B cell (primary cell): ENCODE results near the gene COG5. TPM values are rescaled to one million over a fixed set of nuclear protein-coding genes. Genes with fewer than 3 reads are reported as not detected.

ENCODE experiments used
- ATAC-seq: fragments of 200-7000 bp; cut with Tn5 transposase; one replicate; pipeline ENCODE4 v1.10.0; 2021; ENCODE audit warnings: low read depth, mild to moderate bottlenecking, moderate number of reproducible peaks, moderate library complexity
- CTCF ChIA-PET: fragments of 350-600 bp; sonication (Branson Sonifier 250); formaldehyde crosslinking; loops from one replicate; lab custom pipeline; 2021; ENCODE audit warnings: antibody characterized with exemption, inconsistent platforms; lab: Charles Lee
- POLR2A ChIA-PET: fragments of 350-600 bp; sonication (Branson Sonifier 250); formaldehyde crosslinking; loops from one replicate; lab custom pipeline; 2021; ENCODE audit warnings: antibody characterized with exemption; lab: Charles Lee
- DNase-seq: peaks from one replicate; pipeline ENCODE4 v3.0.0; 2013
- H2AFZ ChIP-seq: 2 replicates; pipeline ENCODE4 v1.6.1; 2012; ENCODE audit warnings: mild to moderate bottlenecking, low read depth, low read length; ENCODE audit not compliant: insufficient read depth, poor library complexity, severe bottlenecking
- H3K27ac ChIP-seq, 2 donors: 1 replicate in 1 of 2; 2 replicates in 1 of 2; pipeline ENCODE4 v1.5.1; 2012 to 2013; ENCODE audit warnings: low read length in 2 of 2, mild to moderate bottlenecking in 2 of 2, moderate library complexity in 1 of 2
- H3K27me3 ChIP-seq, 4 experiments: fragments of 200-600 bp in 1 of 4; sonication (generic) in 1 of 4; replicated peaks in 1 of 4; 1 replicate in 2 of 4; 2 replicates in 2 of 4; pipeline versions ENCODE4 v1.6.1 to v1.7.0; 2013 to 2016; ENCODE audit warnings: low read length in 3 of 4, mild to moderate bottlenecking in 2 of 4, mixed read lengths in 1 of 4, moderate library complexity in 1 of 4; ENCODE audit not compliant: insufficient read depth in 4 of 4, control insufficient read depth in 3 of 4; ENCODE audit errors: control extremely low read depth in 1 of 4
- H3K36me3 ChIP-seq, 2 experiments: replicated peaks in 1 of 2; 1 replicate in 1 of 2; 2 replicates in 1 of 2; pipeline versions ENCODE4 v1.6.1 to v1.7.1; 2013; ENCODE audit warnings: low read length in 1 of 2; ENCODE audit not compliant: insufficient read depth in 2 of 2, control insufficient read depth in 1 of 2; ENCODE audit errors: control extremely low read depth in 1 of 2, extremely low read depth in 1 of 2
- H3K4me1 ChIP-seq, 2 donors: fragments of 200-600 bp in 1 of 2; sonication (generic) in 1 of 2; 1 replicate in 1 of 2; 2 replicates in 1 of 2; pipeline versions ENCODE4 v1.5.1 to v1.6.1; 2013 to 2017; ENCODE audit warnings: low read length in 2 of 2; ENCODE audit not compliant: control insufficient read depth in 2 of 2, insufficient read depth in 2 of 2
- H3K4me2 ChIP-seq: replicated peaks from 2 replicates; pipeline ENCODE3; 2012; ENCODE audit warnings: mild to moderate bottlenecking, low read depth, low read length; ENCODE audit not compliant: poor library complexity, severe bottlenecking
- H3K4me3 ChIP-seq, 5 experiments: fragments of 200-600 bp in 1 of 5; sonication (generic) in 1 of 5; 1 replicate in 3 of 5; 2 replicates in 2 of 5; pipeline versions ENCODE4 v1.5.1 to v1.7.0; 2011 to 2016; ENCODE audit warnings: low read length in 4 of 5, mild to moderate bottlenecking in 4 of 5, low read depth in 2 of 5, control low read depth in 1 of 5, moderate library complexity in 1 of 5; ENCODE audit not compliant: insufficient read depth in 1 of 5; ENCODE audit errors: control extremely low read depth in 1 of 5, extremely low read depth in 1 of 5
- H3K79me2 ChIP-seq: fragments of 200-600 bp; sonication (generic); one replicate; pipeline ENCODE4 v1.6.0; 2016; ENCODE audit warnings: low read length; ENCODE audit not compliant: control insufficient read depth, insufficient read depth
- H3K9ac ChIP-seq: fragments of 200-600 bp; sonication (generic); 2 replicates; pipeline ENCODE4 v1.6.1; 2017; ENCODE audit warnings: mild to moderate bottlenecking, low read length, moderate library complexity
- H3K9me3 ChIP-seq, 3 donors: one replicate each; pipeline versions ENCODE4 v1.6.1 to v1.7.1; 2013; ENCODE audit warnings: low read length in 2 of 3; ENCODE audit not compliant: control insufficient read depth in 2 of 3, insufficient read depth in 1 of 3; ENCODE audit errors: control extremely low read depth in 1 of 3
- H4K20me1 ChIP-seq: 2 replicates; pipeline ENCODE4 v1.6.0; 2012; ENCODE audit warnings: mild to moderate bottlenecking, low read length; ENCODE audit not compliant: insufficient read depth, control insufficient read depth, poor library complexity, severe bottlenecking
- H3K27ac Mint-ChIP-seq: one replicate; pipeline ENCODE4 v1.8.0; 2021; ENCODE audit warnings: mixed read lengths
- H3K27me3 Mint-ChIP-seq: one replicate; pipeline ENCODE4 v1.8.0; 2021; ENCODE audit warnings: mixed read lengths
- H3K4me1 Mint-ChIP-seq: one replicate; pipeline ENCODE4 v1.8.0; 2021; ENCODE audit warnings: mixed read lengths
- H3K4me3 Mint-ChIP-seq: one replicate; pipeline ENCODE4 v1.8.0; 2021; ENCODE audit warnings: mixed read lengths
- H3K9me3 Mint-ChIP-seq: one replicate; pipeline ENCODE4 v1.8.0; 2022; ENCODE audit warnings: mixed read lengths; ENCODE audit not compliant: insufficient read depth
- CTCF ChIP-seq: fragments of 200-600 bp; IDR thresholded peaks from one replicate; pipeline ENCODE4 v1.8.0; 2022; ENCODE audit warnings: antibody characterized with exemption, mild to moderate bottlenecking
- EZH2 ChIP-seq: IDR thresholded peaks from 2 replicates; pipeline ENCODE4 v1.6.1; 2012; ENCODE audit warnings: borderline replicate concordance, low read depth, mild to moderate bottlenecking, moderate library complexity, low read length; ENCODE audit not compliant: insufficient read depth, poor library complexity, severe bottlenecking
- WGBS: methylation state at CpG from one replicate; pipeline ENCODE4 v1.1.5; 2013; ENCODE audit warnings: missing lambda C conversion rate; ENCODE audit not compliant: insufficient coverage; 5-methylcytosine and 5-hydroxymethylcytosine counted together
- intact Hi-C: fragments of 100-400 bp; cut with micrococcal nuclease; formaldehyde crosslinking; loops from one replicate; pipeline ENCODE4 v1.10.0; 2022
- polyA plus RNA-seq: library from polyadenylated mRNA; depleted of rRNA; stranded (reverse); fragments of >200 nt; gene quantifications from 2 replicates; pipeline ENCODE4 v1.2.3, GENCODE V29; 2012
- total RNA-seq, 2 donors: library from RNA; stranded (reverse); fragments of 120-200 nt in 1 of 2; gene quantifications; 1 replicate in 1 of 2; 2 replicates in 1 of 2; pipeline versions ENCODE4 v1.2.3 to v1.2.4, GENCODE V29; 2013 to 2022

The COG5 gene
- total and polyA plus RNA-seq, 2 donors (not counting 1 experiment from before 2014, with no cell fraction given) = 7.0 to 73.0 TPM

- Histone ChIP-seq H3K79me2 (peaks cover 8% of the 10 kb centered on the region), H3K4me1 (no peaks in the 10 kb centered on the region), H3K36me3 (peaks cover 1 to 16% of the 10 kb centered on the region in 2 experiments), H3K27ac (no peak overlapping the region), H3K9me3 (no peaks in the 10 kb centered on the region), H3K27me3 (no peaks in the 10 kb centered on the region), H3K4me2 (no peak overlapping the region), H3K4me3 (no peak overlapping the region), H2AFZ (no peak overlapping the region), H4K20me1 (peaks cover 6% of the 10 kb centered on the region), H3K9ac (no peak overlapping the region)
- no peak for DNase-seq
- Mint-ChIP-seq H3K9me3 (no peaks in the 10 kb centered on the region), H3K4me3 (no peak overlapping the region), H3K27me3 (no peaks in the 10 kb centered on the region), H3K4me1 (no peaks in the 10 kb centered on the region), H3K27ac (no peak overlapping the region)
- ChIA-PET POLR2A (no interaction called here), CTCF (no interaction called here)
- no peak for ATAC-seq
- no peak for TF ChIP-seq EZH2
- TF ChIP-seq CTCF = no peak
- intact Hi-C loops = no loop called here
Observed at GRCh38 chr7:107528461-107528860, 35.3 kb downstream of the COG5 start.

GRCh38 chr7:107527196-107527595, 36.5 kb downstream of the COG5 start:
- H3K4me3 Mint-ChIP-seq = no peak overlapping the region
- H3K79me2 ChIP-seq = no peaks in the 10 kb centered on the region
- POLR2A ChIA-PET = no interaction called here

More at GRCh38 chr7:107527196-107527595, 36.5 kb downstream of the COG5 start:
- Histone ChIP-seq H3K4me3 (no peak overlapping the region), H3K4me2 (no peak overlapping the region), H3K9me3 (no peaks in the 10 kb centered on the region), H3K9ac (no peak overlapping the region), H2AFZ (no peak overlapping the region), H3K27ac (no peak overlapping the region), H4K20me1 (peaks cover 6% of the 10 kb centered on the region), H3K36me3 (peaks cover 3 to 14% of the 10 kb centered on the region in 2 experiments), H3K27me3 (no peaks in the 10 kb centered on the region), H3K4me1 (no peaks in the 10 kb centered on the region)
- WGBS = 100% methylated on average over 1 of the region's 3 CpGs
- intact Hi-C loops = no loop called here
- Mint-ChIP-seq H3K4me1 (no peaks in the 10 kb centered on the region), H3K9me3 (no peaks in the 10 kb centered on the region), H3K27me3 (no peaks in the 10 kb centered on the region), H3K27ac (no peak overlapping the region)
- no peak for ATAC-seq
- CTCF ChIA-PET = no interaction called here
- TF ChIP-seq CTCF (no peak), EZH2 (no peak)
- DNase-seq = no peak
